Neural cell (in vitro differentiated cells): ENCODE data around the gene USP40. TPM values are rescaled to one million over a fixed set of nuclear protein-coding genes. Genes with fewer than 3 reads are reported as not detected.
"Not testable (repeated sequence)": the region's sequence is repeated elsewhere in the genome, so short reads cannot be mapped to it uniquely, and the experiment has no call there.

ENCODE experiments used
- H2AFZ ChIP-seq: fragments of 200-600, 300-800 bp; sonication (generic), shearing (Covaris generic); 2 replicates; pipeline ENCODE4 v1.6.0; 2014; ENCODE audit warnings: low read depth, mild to moderate bottlenecking, antibody characterized with exemption, low read length, moderate library complexity
- H3F3A ChIP-seq: fragments of 200-600 bp; shearing (Covaris generic); 2 replicates; pipeline ENCODE4 v1.6.1; 2016; ENCODE audit warnings: mild to moderate bottlenecking, moderate library complexity, mixed read lengths, antibody characterized with exemption, low read length; ENCODE audit not compliant: insufficient read depth, poor library complexity, severe bottlenecking
- H3K27ac ChIP-seq: fragments of 200-600, 300-800 bp; sonication (generic), shearing (Covaris generic); 2 replicates; pipeline ENCODE4 v1.5.1; 2014; ENCODE audit warnings: mild to moderate bottlenecking, low read length, moderate library complexity
- H3K27me3 ChIP-seq: fragments of 300-800, 200-600 bp; sonication (generic), shearing (Covaris generic); 2 replicates; pipeline ENCODE4 v1.6.0; 2014; ENCODE audit warnings: mild to moderate bottlenecking, low read depth, low read length, moderate library complexity; ENCODE audit not compliant: insufficient read depth
- H3K36me3 ChIP-seq: fragments of 300-800, 200-600 bp; sonication (generic), shearing (Covaris generic); 2 replicates; pipeline ENCODE4 v1.5.1; 2014; ENCODE audit warnings: mild to moderate bottlenecking, antibody characterized with exemption, low read length, moderate library complexity; ENCODE audit not compliant: insufficient read depth
- H3K4me2 ChIP-seq: fragments of 300-800, 200-600 bp; sonication (generic), shearing (Covaris generic); 2 replicates; pipeline ENCODE4 v1.6.0; 2014; ENCODE audit warnings: mild to moderate bottlenecking, low read length
- H3K4me3 ChIP-seq: fragments of 300-800, 200-600 bp; sonication (generic), shearing (Covaris generic); 2 replicates; pipeline ENCODE4 v1.5.1; 2014; ENCODE audit warnings: mild to moderate bottlenecking, low read length, moderate library complexity
- H3K79me2 ChIP-seq: fragments of 200-600 bp; shearing (Covaris generic); replicated peaks from 2 replicates; pipeline ENCODE4 v1.6.0; 2014; ENCODE audit warnings: mild to moderate bottlenecking, low read length, moderate library complexity; ENCODE audit not compliant: insufficient read depth
- H3K9ac ChIP-seq: fragments of 300-800, 200-600 bp; sonication (generic), shearing (Covaris generic); 2 replicates; pipeline ENCODE4 v1.6.1; 2016; ENCODE audit warnings: mild to moderate bottlenecking, low read length, mixed read lengths
- H3K9me2 ChIP-seq: fragments of 200-600 bp; shearing (Covaris generic); 2 replicates; pipeline ENCODE4 v1.6.1; 2016; ENCODE audit warnings: mild to moderate bottlenecking, low read length, mixed read lengths; ENCODE audit not compliant: insufficient read depth
- H3K9me3 ChIP-seq: fragments of 200-600, 300-800 bp; sonication (generic), shearing (Covaris generic); 2 replicates; pipeline ENCODE4 v1.6.1; 2016; ENCODE audit warnings: mild to moderate bottlenecking, mixed run types, low read length, moderate library complexity, mixed read lengths
- H4K20me1 ChIP-seq: fragments of 200-600 bp; shearing (Covaris generic); 2 replicates; pipeline ENCODE4 v1.6.1; 2016; ENCODE audit warnings: mild to moderate bottlenecking, mixed run types; ENCODE audit not compliant: insufficient read depth
- CTCF ChIP-seq: fragments of 450-650 bp; IDR thresholded peaks from 2 replicates; pipeline ENCODE4 v1.5.1; 2014; ENCODE audit warnings: antibody characterized with exemption, mild to moderate bottlenecking, moderate library complexity; ENCODE audit not compliant: poor library complexity, severe bottlenecking
- EP300 ChIP-seq: fragments of 450-650 bp; conservative IDR thresholded peaks from 2 replicates; pipeline ENCODE4 v1.6.1; 2014; ENCODE audit warnings: antibody characterized with exemption, mild to moderate bottlenecking, moderate library complexity; ENCODE audit not compliant: poor library complexity, severe bottlenecking
- EZH2 ChIP-seq: fragments of 200-600, 300-800 bp; shearing (Covaris generic), sonication (generic); IDR thresholded peaks from 2 replicates; pipeline ENCODE4 v1.6.1; 2014; ENCODE audit warnings: antibody characterized with exemption, low read length, borderline replicate concordance, mild to moderate bottlenecking; ENCODE audit not compliant: insufficient read depth, poor library complexity, severe bottlenecking
- MXI1 ChIP-seq: fragments of 450-650 bp; conservative IDR thresholded peaks from 2 replicates; pipeline ENCODE4 v1.6.1; 2014; ENCODE audit warnings: antibody characterized with exemption, mild to moderate bottlenecking; ENCODE audit not compliant: poor library complexity, severe bottlenecking
- POLR2AphosphoS5 ChIP-seq: IDR thresholded peaks from 2 replicates; pipeline ENCODE4 v1.6.1; 2012
- RAD21 ChIP-seq: fragments of 450-650 bp; conservative IDR thresholded peaks from 2 replicates; pipeline ENCODE4 v1.6.1; 2014; ENCODE audit warnings: antibody characterized with exemption, mild to moderate bottlenecking, moderate library complexity
- SMC3 ChIP-seq: fragments of 450-650 bp; conservative IDR thresholded peaks from 2 replicates; pipeline ENCODE4 v1.6.1; 2014; ENCODE audit warnings: antibody characterized with exemption, mild to moderate bottlenecking, moderate library complexity; ENCODE audit not compliant: poor library complexity
- TAF1 ChIP-seq: IDR thresholded peaks from 2 replicates; pipeline ENCODE4 v1.6.1; 2012; ENCODE audit warnings: low read depth
- polyA plus RNA-seq: library from polyadenylated mRNA; depleted of rRNA; stranded (reverse); fragments of >200 nt; gene quantifications from 2 replicates; pipeline ENCODE4 v1.2.3, GENCODE V29; 2014
- TF ChIP-seq, protein P1 (sequence below): IDR thresholded peaks from 2 replicates; pipeline ENCODE4 v1.6.1; 2012; ENCODE audit warnings: borderline replicate concordance

USP40 gene
- polyA plus RNA-seq, 1 donor from 2014 or later, result 33.3 TPM

GRCh38 chr2:233577341-233577740 lies 10.8 kb upstream of the USP40 start:
- not testable (repeated sequence) for H3F3A ChIP-seq, H2AFZ ChIP-seq, H4K20me1 ChIP-seq, H3K4me2 ChIP-seq, H3K9me3 ChIP-seq, H3K27me3 ChIP-seq, H3K79me2 ChIP-seq, H3K9ac ChIP-seq, H3K36me3 ChIP-seq, H3K27ac ChIP-seq, H3K4me3 ChIP-seq, H3K9me2 ChIP-seq

DNA sequence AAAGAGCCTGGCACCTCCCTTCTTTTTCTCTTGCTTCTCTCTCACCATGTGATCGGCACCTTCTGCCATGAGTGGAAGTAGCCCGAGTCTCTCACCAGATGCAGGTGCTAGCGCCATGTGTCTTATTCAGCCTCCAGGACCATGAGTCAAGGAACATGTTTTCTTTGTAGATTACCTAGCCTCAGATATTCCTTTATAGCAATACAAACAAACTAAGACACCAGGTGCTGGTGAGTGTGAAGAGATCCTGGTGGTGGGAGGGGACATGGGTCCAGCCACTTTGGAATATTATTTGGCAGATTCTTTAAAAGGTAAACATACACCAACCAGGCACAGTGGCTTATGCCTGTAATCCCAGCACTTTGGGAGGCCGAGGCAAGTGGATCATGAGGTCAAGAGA lies 5.9 kb upstream of the USP40 start:
- no peaks in the 10 kb centered on the region for H3K36me3 ChIP-seq
- H4K20me1 ChIP-seq, result no peaks in the 10 kb centered on the region
- no peak overlapping the region for H3K4me3 ChIP-seq
- H3K9ac ChIP-seq, result no peak overlapping the region
- no peak overlapping the region for H3K4me2 ChIP-seq
- H3K9me3 ChIP-seq, result no peaks in the 10 kb centered on the region
- no peaks in the 10 kb centered on the region for H3K9me2 ChIP-seq
- H3K27me3 ChIP-seq, result no peaks in the 10 kb centered on the region
- H3K27ac ChIP-seq, result no peak overlapping the region
- no peaks in the 10 kb centered on the region for H3K79me2 ChIP-seq
- TF ChIP-seq, protein P1, sequence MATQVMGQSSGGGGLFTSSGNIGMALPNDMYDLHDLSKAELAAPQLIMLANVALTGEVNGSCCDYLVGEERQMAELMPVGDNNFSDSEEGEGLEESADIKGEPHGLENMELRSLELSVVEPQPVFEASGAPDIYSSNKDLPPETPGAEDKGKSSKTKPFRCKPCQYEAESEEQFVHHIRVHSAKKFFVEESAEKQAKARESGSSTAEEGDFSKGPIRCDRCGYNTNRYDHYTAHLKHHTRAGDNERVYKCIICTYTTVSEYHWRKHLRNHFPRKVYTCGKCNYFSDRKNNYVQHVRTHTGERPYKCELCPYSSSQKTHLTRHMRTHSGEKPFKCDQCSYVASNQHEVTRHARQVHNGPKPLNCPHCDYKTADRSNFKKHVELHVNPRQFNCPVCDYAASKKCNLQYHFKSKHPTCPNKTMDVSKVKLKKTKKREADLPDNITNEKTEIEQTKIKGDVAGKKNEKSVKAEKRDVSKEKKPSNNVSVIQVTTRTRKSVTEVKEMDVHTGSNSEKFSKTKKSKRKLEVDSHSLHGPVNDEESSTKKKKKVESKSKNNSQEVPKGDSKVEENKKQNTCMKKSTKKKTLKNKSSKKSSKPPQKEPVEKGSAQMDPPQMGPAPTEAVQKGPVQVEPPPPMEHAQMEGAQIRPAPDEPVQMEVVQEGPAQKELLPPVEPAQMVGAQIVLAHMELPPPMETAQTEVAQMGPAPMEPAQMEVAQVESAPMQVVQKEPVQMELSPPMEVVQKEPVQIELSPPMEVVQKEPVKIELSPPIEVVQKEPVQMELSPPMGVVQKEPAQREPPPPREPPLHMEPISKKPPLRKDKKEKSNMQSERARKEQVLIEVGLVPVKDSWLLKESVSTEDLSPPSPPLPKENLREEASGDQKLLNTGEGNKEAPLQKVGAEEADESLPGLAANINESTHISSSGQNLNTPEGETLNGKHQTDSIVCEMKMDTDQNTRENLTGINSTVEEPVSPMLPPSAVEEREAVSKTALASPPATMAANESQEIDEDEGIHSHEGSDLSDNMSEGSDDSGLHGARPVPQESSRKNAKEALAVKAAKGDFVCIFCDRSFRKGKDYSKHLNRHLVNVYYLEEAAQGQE, result no peak
- no peak for TF ChIP-seq EP300
- no peak for TF ChIP-seq SMC3
- no peak for TF ChIP-seq TAF1
- TF ChIP-seq POLR2AphosphoS5, result no peak
- no peak for TF ChIP-seq CTCF
- no peak for TF ChIP-seq MXI1
- no peak for TF ChIP-seq RAD21
- no peak for TF ChIP-seq EZH2
- H2AFZ ChIP-seq, result no peak overlapping the region
- no peaks in the 10 kb centered on the region for H3F3A ChIP-seq

- Histone ChIP-seq H3F3A (no peaks in the 10 kb centered on the region), H3K9ac (no peak overlapping the region), H3K36me3 (no peaks in the 10 kb centered on the region), H3K27me3 (no peaks in the 10 kb centered on the region), H3K9me2 (no peaks in the 10 kb centered on the region), H4K20me1 (no peaks in the 10 kb centered on the region), H3K4me3 (no peak overlapping the region), H2AFZ (no peak overlapping the region), H3K4me2 (no peak overlapping the region), H3K9me3 (no peaks in the 10 kb centered on the region), H3K27ac (no peak overlapping the region), H3K79me2 (no peaks in the 10 kb centered on the region)
- TF ChIP-seq EP300 (no peak), EZH2 (no peak)
Observed at GRCh38 chr2:233571462-233571861, 4.9 kb upstream of the USP40 start.
